GM19372 (cell line): ENCODE results near the gene LRRC47.

Source experiments
- ATAC-seq: cut with Tn5 transposase; IDR thresholded peaks from one replicate; pipeline ENCODE4 v1.9.1; 2021; ENCODE audit warnings: mild to moderate bottlenecking, low read depth, moderate library complexity; ENCODE audit not compliant: unreplicated experiment

LRRC47 gene

DNA sequence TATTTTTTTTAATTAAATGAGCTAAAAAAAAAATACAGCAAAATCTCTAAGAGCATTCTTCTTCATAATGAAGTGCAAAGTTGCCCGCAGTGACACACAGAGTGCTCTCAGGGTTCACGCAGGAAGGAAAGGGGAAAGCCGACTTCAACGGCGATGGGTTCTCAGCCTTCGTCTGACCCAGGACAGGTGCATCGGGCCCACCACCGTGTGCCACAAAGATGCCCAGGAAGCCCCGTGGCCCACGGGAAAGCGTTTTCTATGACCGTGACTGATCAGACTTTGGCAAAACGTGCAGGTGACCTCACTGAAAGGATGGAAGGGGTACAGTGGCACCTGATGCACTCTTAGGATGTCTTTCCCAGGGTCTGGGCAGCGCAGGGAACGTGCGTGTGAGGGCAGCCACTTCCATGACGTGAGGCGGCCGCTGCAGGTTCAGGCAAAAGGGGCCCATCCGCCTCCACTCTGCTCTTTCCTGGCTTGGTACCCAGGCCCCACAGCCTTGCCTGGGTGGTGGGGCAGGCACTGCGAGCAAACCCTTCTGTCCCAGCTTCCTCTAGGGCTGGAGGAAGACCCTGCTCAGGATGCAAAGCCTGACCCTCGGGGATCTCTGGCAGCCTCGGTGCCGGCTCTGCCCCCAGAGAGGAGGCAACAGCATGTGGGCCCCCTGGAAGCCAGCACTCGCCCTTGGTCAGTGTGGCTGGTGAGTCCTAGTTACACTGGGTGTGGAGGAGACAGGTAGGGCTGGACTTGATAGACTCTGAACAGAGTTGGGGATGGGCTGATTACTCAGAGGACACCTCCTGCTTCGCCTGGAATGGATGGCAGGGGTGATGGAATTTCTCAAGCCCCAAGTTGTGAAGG lies 8.3 kb downstream of the LRRC47 start:
- no peak for ATAC-seq

DNA sequence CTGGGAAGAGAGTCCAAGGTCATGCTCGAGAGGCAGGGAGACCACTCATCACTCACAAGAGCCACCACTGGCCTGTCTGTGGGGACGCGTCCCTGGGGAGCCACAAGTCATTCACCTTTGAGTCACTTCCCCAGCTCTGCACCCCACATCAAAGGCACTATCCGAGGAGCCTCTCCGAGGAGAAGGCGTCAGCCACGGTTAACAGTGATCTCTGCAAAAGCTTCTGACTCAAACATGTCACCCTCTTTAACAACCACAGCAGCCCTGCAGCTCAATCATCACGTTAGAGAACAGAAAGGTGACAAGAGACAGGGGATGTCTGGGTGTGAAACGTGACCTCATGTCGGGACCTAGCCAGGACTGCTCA lies 9.0 kb downstream of the LRRC47 start:
- no peak for ATAC-seq

- ATAC-seq: no peak
Observed at GRCh38 chr1:3786468-3787348, 9.6 kb downstream of the LRRC47 start.

DNA sequence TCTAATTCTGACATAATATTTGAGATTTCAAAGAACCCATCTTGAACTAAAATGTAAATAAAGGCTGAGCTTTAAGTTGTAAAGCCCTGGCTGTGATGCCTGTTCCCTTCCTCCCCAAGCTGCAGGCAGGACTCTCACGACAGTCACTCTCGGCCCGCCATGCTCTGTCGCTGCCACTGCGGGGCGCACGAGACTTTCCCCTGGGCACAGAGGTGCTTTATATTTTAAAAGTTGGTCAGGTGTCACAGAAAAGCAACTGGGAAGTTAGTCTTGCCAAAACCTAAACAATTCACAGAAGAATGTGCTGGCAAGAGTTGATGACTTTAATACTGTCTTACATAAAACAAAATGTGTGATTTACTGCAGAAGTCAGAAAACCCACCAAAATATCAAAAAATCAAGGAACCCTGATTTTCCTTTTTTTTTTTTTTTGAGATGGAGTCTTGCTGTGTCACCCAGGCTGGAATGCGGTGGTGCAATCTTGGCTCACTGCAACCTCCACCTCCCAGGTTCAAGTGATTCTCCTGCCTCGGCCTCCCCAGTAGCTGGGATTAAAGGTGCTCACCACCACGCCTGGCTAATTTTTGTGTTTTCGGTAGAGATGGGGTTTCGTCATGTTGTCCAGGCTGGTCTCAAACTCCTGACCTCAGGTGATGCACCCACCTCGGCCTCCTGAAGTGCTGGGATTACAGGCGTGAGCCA lies 10.7 kb downstream of the LRRC47 start:
- no peak for ATAC-seq

DNA sequence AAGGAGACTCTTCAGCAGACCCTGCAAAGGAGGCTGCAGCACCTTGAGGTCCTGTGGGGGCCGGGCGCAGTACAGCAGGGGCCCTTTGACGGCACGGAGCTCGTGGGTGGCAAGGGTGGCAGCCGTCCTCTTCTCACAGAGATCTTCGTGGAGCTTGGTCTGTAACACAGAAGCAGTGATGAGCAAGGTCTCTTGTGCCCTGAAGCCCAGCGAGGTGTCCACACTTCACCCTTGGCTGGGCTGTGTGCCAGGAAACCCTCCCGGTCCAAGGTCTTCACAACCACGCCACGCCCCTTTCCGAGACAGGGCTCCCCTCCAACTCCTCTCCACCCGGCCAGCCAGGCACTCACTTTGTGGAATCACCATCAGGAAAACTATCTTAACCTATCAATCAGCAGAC lies 11.3 kb downstream of the LRRC47 start:
- ATAC-seq: no peak

- ATAC-seq: no peak
Observed at GRCh38 chr1:3783651-3784474, 12.4 kb downstream of the LRRC47 start.

DNA sequence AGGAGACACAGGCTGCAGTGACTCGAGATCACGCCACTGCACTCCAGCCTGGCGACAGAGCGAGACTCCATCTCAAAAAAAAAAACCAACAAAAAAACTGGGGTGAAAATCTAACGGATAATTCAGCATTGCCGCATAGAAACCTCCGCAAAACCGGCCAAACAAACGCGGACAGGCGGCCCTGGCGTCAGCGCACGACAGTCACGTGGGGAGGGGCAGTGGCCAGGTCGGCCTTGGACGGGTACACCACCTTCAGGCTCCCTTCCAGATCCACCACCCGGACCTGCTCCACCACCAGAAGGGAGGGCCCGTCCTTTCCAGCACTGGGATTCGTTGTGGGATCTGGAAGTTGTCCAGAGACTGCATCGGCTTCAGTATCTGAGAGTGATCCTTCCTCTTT lies 15.4 kb downstream of the LRRC47 start:
- no peak for ATAC-seq

DNA sequence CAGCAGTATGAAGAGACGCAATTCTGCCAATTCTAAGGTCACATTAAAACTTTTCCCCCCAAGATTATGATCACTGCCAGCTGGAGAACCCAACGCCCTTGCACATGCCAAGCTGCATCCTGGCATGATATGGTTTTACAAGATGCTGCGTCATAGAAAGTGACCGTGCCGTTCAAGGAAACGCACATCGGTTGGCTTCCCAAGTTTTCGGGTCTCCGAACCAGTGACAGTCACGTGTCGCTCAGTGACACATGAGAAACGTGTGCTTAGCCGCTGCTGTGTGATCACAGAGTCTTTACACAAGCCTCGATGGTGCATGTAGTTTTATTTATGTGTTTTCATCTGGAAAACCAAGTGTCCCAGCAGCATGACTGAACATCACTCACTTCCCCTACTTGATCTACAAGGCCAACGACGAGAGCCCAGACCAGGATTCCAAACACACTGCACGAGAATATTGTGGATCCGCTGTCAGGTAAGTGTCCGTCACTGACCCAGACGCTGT lies 16.3 kb downstream of the LRRC47 start:
- no peak for ATAC-seq

GRCh38 chr1:3779265-3779911 lies 16.9 kb downstream of the LRRC47 start:
- ATAC-seq: no peak

GRCh38 chr1:3778590-3779264 lies 17.6 kb downstream of the LRRC47 start:
- ATAC-seq: no peak

GRCh38 chr1:3777647-3778589 lies 18.4 kb downstream of the LRRC47 start:
- no peak for ATAC-seq

- ATAC-seq: no peak
Observed at GRCh38 chr1:3777078-3777547, 19.2 kb downstream of the LRRC47 start.

GRCh38 chr1:3776231-3776961 lies 19.9 kb downstream of the LRRC47 start:
- no peak for ATAC-seq

DNA sequence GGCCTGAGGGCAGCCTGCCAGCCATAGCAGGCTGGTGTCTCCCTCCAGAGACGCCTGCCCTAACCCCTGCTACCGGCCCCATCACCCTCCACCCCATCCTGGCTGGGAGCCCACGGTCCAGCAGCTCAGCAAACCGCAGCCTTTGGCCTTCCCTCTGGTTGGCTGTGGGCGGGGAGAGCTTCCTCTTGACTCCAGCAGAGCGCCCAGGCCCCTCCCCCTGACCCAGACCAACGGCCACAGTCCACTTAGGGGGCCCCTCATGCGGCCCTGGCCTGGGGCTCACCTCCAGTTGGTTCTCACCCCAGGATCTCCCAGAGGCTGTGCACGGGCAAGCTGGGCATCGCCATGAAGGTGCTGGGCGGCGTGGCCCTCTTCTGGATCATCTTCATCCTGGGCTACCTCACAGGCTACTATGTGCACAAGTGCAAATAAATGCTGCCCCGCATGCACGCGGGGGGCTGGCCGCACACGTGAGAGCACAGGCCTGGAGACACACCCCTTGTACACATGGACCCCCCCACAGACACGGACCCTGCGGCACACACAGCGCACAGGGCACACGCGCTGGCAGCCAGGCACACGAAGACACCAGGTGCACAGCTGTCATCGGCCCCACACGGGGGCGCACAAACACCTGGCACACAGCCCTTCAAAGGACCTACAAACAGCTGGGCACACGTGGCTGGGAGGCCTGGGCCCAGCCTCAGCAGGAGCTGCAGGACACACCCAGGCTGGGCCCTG lies 20.6 kb downstream of the LRRC47 start:
- no peak for ATAC-seq

- ATAC-seq: no peak
Observed at GRCh38 chr1:3774946-3775489, 21.3 kb downstream of the LRRC47 start.

DNA sequence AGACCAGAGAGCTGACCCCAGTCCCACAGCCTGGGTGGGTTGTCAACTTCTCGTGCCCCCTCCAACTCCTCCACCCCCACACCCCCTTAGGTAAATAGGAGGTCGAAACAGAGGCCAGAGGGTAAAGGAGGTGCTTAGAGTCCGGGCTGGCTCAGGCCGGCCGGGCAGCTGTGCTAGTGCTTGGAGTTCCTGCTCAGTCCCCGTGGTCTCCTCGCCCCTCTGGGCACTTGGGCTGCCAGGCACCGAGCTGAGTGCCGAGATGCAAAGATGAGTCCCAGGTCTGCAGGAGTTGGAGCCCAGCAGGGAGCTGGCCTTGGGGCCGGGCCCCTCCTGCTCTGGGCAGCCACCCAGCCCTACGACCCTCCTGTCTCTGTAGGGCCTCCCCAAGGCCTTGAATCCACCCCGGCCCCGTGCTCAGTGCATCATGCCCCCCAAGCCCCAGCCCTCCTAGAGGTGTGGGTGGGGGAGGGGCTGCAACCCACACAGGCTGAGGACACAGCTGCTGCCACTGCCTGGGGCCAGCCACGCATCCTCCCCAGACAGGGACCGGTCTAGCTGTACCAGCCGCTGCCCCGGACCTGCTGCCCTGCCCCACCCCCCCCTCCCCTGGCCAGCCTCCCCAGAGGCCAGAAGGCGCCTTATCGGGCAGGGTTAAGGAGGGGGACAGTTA lies 21.9 kb downstream of the LRRC47 start:
- no peak for ATAC-seq
